Type B pancreatic cell (in vitro differentiated cells): ENCODE measurements around the gene BNC2. TPM values are rescaled to one million over a fixed set of nuclear protein-coding genes. Genes with fewer than 3 reads are reported as not detected.
A peak's percentile ranks its signal among the peaks of the same experiment; 100 is the strongest.

Source experiments
- DNase-seq: peaks from one replicate; pipeline ENCODE4 v3.0.0; 2021; ENCODE audit warnings: mixed read lengths; ENCODE audit not compliant: unreplicated experiment; ENCODE audit errors: extremely low spot score
- H3K27ac Mint-ChIP-seq: 2 replicates; pipeline ENCODE4 v1.8.0; 2021; ENCODE audit warnings: mild to moderate bottlenecking, mixed read lengths
- H3K27me3 Mint-ChIP-seq: 2 replicates; pipeline ENCODE4 v1.8.0; 2021; ENCODE audit warnings: mixed read lengths
- H3K36me3 Mint-ChIP-seq: 2 replicates; pipeline ENCODE4 v1.8.0; 2021; ENCODE audit warnings: mixed read lengths
- H3K4me1 Mint-ChIP-seq: one replicate; pipeline ENCODE4 v1.8.0; 2021; ENCODE audit warnings: mixed read lengths; ENCODE audit not compliant: unreplicated experiment
- H3K4me3 Mint-ChIP-seq: 2 replicates; pipeline ENCODE4 v1.8.0; 2021; ENCODE audit warnings: mild to moderate bottlenecking, mixed read lengths
- H3K9me3 Mint-ChIP-seq: 2 replicates; pipeline ENCODE4 v1.8.0; 2021; ENCODE audit warnings: mixed read lengths
- total RNA-seq: library from RNA; stranded (reverse); gene quantifications from 2 replicates; pipeline ENCODE4 v1.2.1, GENCODE V29; 2021; ENCODE audit warnings: low replicate concordance
- TF ChIP-seq, protein P1 (sequence below): fragments of 200-600 bp; sonication (generic); conservative IDR thresholded peaks from 2 replicates; pipeline ENCODE4 v1.5.0; 2021; ENCODE audit warnings: antibody characterized with exemption, mild to moderate bottlenecking

BNC2 gene
- total RNA-seq, 1 donor from 2014 or later, result 80.9 TPM

DNA sequence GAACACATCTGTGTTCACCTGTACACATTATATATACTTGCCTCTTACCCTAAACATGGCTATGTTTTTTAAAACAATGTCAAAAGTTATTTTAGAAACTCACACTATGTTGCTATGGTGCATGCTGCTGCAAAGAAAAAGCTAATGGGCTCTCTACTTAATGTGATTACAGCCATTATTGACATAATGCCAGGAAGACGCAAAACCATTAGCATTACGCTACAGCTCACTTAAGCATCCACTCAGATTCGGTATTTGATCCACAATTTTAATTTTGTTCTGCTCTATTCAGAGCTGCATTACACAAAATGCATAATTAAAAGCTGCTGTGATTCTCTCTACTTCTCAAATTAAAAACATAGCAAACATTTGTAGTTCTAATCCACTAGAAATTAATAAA is 395.2 kb downstream of the BNC2 start:
- Mint-ChIP-seq H3K9me3 (no peaks in the 10 kb centered on the region), H3K36me3 (peaks cover 15% of the 10 kb centered on the region), H3K4me3 (no peak overlapping the region), H3K4me1 (peaks cover 14% of the 10 kb centered on the region), H3K27me3 (no peaks in the 10 kb centered on the region), H3K27ac (no peak overlapping the region)
- TF ChIP-seq, protein P1, sequence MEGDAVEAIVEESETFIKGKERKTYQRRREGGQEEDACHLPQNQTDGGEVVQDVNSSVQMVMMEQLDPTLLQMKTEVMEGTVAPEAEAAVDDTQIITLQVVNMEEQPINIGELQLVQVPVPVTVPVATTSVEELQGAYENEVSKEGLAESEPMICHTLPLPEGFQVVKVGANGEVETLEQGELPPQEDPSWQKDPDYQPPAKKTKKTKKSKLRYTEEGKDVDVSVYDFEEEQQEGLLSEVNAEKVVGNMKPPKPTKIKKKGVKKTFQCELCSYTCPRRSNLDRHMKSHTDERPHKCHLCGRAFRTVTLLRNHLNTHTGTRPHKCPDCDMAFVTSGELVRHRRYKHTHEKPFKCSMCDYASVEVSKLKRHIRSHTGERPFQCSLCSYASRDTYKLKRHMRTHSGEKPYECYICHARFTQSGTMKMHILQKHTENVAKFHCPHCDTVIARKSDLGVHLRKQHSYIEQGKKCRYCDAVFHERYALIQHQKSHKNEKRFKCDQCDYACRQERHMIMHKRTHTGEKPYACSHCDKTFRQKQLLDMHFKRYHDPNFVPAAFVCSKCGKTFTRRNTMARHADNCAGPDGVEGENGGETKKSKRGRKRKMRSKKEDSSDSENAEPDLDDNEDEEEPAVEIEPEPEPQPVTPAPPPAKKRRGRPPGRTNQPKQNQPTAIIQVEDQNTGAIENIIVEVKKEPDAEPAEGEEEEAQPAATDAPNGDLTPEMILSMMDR, result no peak
- no peak for DNase-seq

DNA sequence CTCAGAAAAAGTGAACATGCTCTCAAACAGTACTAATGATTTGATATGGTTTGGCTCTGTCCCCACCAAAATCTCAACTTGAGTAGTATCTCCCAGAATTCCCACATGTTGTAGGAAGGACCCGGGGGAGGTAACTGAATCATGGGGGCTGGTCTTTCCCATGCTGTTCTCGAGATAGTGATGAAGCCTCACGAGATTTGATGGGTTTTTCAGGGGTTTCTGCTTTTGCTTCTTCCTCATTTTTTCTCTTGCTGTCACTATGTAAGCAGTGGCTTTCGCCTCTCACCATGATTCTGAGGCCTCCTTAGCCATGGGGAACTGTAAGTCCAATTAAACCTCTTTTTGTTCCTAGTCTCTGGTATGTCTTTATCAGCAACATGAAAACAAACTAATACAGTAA is 401.3 kb downstream of the BNC2 start:
- no peaks in the 10 kb centered on the region for H3K27me3 Mint-ChIP-seq

DNA sequence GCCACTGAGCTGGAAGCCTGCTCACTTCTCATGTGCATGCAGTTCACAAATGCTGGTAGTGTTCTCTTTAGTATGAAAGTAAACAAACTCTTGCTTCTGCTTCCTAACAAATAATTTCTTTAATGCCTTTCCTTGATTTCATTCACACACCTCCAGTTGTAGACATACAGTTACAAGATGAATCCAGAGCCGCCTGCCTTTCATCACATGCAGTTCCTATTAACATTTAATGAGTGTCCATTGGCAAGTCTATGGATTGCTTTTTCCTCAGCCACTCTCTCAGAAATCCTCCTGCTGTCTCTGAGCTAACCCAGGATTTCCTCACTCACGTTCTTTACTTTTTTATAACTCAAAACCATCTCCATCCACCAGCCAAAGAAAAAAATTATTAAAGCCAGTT is 408.6 kb downstream of the BNC2 start:
- H3K36me3 Mint-ChIP-seq, result peaks cover 8% of the 10 kb centered on the region
- no peak for DNase-seq
- TF ChIP-seq, protein P1, result no peak
- H3K27me3 Mint-ChIP-seq, result no peaks in the 10 kb centered on the region
- H3K4me3 Mint-ChIP-seq, result no peak overlapping the region
- H3K27ac Mint-ChIP-seq, result no peak overlapping the region
- no peaks in the 10 kb centered on the region for H3K9me3 Mint-ChIP-seq
- peaks cover 40% of the 10 kb centered on the region for H3K4me1 Mint-ChIP-seq

More for the DNA sequence above, 401.3 kb downstream of the BNC2 start:
- Mint-ChIP-seq H3K4me3 (no peak overlapping the region), H3K9me3 (no peaks in the 10 kb centered on the region), H3K27ac (peak overlapping the region; percentile 15), H3K36me3 (peaks cover 20% of the 10 kb centered on the region), H3K4me1 (peaks cover 6% of the 10 kb centered on the region)
- no peak for DNase-seq
- TF ChIP-seq, protein P1, result no peak

DNA sequence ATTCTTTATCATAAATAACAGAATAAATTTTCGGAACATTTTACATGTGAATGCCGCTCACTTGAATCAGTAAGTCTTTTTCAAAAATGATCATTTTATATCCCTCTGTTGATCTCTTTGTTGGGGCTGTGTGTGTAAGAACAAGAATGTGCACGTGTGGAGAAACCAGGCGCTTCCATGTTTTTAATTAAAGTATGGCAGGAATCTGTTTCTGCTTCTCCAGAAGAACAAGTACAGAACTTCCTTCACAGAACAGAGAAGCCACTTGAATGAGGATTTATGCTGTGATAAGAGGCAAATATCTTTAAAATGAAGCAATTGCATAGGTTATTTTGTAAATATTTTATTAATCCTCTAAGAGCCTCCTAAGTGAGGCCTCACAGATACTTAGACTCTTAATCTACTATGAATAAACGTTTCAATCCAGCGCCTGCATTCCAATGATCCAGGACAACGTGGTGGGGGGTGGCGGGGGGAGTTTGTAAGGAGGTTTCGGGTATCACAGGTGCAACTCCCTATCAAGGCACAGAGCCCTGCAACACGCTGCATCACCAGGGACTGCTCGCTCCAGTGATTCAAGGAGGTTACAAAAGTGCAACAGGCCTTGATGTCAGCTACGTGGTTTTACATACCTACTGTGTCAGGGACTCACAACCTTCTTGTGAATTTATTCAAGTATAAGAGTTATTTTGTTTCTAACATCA is 409.2 kb downstream of the BNC2 start:
- Mint-ChIP-seq H3K4me3 (no peak overlapping the region), H3K27me3 (no peaks in the 10 kb centered on the region), H3K36me3 (peaks cover 8% of the 10 kb centered on the region), H3K27ac (no peak overlapping the region), H3K4me1 (peaks cover 40% of the 10 kb centered on the region), H3K9me3 (no peaks in the 10 kb centered on the region)
- DNase-seq, result no peak
- TF ChIP-seq, protein P1, result no peak

DNA sequence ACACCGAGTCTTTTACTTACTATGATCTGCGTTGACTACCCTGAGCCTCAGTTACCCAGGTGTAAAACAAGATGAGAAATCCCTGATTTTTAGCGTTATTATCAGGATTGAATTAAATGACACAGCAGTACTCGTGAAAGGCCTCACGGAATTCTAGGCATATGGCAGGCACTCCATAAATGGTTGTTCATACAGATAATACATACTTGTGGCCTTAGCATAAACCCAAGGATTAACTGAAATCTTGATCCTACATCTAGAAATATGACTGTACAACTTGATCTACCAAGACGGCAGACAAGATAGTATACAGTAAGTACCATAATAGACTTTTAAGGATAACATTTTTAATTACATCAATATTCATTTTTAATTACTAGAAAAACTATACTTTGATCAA is 409.8 kb downstream of the BNC2 start:
- H3K4me1 Mint-ChIP-seq, result peaks cover 40% of the 10 kb centered on the region
- TF ChIP-seq, protein P1, result no peak
- DNase-seq, result no peak
- H3K27ac Mint-ChIP-seq, result no peak overlapping the region
- H3K27me3 Mint-ChIP-seq, result no peaks in the 10 kb centered on the region
- H3K36me3 Mint-ChIP-seq, result peaks cover 8% of the 10 kb centered on the region
- H3K9me3 Mint-ChIP-seq, result no peaks in the 10 kb centered on the region
- H3K4me3 Mint-ChIP-seq, result no peak overlapping the region
